ENCODE results near the gene SLC22A14.
"Not testable (repeated sequence)": the region's sequence is repeated elsewhere in the genome, so short reads cannot be mapped to it uniquely, and the experiment has no call there.

SLC22A14 gene

DNA sequence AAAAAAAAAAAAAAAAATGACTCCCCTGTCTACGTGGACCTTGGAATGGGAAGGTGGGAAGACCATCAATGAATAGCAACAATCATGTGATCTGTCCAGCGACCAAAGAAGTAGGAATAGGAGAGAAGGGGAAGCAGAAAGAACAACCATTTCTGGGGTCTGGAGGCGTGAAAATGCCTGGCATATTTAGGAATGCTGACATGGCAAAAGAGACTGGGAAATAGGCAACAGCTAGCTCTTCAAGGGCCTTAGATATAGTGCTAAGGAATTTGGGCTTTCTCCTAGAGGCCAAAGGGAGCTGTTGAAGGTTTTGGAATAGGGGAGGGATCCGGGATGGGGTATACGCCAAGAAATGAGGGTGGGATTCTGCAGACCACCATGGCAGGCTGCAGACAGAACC lies 10.5 kb upstream of the SLC22A14 start:
- no peak for DNase-seq (ENCODE audit: low read depth)

- no peak for DNase-seq (ENCODE audit: low read depth)
Measured at GRCh38 chr3:38274864-38275649, 7.0 kb upstream of the SLC22A14 start.

DNA sequence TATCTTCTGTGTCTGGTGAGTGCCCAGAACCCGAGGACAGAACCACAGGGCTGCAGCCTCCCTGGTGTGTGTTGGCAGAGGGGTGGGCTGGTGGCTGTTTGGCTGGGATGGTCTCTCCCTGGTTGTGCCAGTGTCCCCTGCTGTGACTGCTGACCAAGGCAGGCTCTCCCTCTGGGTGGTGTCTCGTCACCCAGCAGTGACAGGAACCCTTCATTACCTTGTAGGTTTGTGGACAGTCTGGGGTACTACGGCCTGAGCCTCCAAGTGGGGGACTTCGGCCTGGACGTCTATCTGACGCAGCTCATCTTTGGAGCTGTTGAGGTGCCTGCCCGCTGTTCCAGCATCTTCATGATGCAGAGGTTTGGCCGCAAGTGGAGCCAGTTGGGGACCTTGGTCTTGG lies 6.4 kb upstream of the SLC22A14 start:
- DNase-seq (ENCODE audit: low read depth), result no peak

DNA sequence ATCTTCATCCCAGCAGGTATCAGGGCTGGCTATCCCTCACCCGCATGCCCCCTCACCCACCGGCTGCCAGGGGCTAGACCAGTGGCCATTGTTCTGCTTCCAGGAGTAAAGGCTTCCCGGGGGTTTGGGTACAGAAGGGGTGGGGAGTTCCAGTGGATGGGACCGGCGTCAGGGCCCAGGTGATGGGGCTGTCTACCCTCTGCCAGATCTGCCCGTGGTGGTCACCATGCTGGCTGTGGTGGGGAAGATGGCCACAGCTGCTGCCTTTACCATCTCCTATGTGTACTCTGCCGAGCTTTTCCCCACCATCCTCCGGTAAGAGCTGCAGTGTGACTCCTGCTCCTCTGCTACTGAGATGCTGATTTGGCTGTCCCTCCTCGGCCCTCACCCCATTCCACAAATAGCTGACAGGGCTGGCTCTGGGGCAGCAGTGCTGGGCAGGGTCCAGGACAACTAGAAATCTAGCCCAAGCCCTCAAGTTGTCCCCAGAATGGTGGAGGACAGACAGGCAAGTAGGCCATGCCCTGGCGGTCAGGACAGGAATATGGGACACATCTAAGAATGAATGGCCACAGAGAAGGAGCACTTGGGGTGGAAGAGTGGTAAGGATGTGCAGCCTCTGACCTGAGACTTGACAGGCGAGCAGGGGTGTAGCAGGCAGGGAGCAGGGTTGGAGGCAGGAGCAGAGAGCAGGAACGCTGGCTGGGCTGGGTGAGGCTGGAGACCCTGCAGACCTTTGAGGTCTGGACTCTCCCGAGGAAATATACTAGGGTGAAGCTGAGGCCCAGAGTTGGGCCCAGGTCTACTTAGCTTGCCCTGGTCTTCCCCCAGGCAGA lies 5.8 kb upstream of the SLC22A14 start:
- DNase-seq (ENCODE audit: low read depth), result no peak

DNA sequence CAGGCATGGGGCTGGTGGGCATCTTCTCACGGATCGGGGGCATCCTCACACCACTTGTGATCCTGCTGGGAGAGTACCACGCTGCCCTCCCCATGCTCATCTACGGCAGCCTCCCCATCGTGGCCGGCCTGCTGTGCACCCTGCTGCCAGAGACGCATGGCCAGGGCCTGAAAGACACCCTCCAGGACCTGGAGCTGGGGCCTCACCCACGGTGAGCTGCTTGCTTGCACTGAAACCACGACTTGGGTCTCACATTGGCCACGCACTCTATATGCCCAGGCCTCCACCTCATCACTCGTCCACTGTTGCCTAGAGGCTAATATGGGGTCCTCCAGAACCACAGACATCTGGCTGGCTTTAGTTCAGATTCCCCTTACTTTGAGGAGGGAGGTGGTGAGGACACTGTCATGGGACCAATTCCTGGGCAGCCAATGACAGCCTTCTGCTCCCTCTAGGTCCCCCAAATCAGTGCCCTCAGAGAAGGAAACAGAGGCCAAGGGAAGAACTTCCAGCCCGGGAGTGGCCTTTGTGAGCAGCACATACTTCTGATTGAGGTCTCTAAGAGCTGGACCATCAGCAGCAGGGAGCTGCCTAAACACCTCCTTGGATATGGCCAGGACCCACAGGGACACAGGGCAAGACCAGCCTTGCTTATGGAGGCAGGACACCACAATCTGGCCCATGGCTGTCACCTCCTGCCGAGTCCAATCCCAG lies 5.0 kb upstream of the SLC22A14 start:
- DNase-seq (ENCODE audit: low read depth), result no peak

DNA sequence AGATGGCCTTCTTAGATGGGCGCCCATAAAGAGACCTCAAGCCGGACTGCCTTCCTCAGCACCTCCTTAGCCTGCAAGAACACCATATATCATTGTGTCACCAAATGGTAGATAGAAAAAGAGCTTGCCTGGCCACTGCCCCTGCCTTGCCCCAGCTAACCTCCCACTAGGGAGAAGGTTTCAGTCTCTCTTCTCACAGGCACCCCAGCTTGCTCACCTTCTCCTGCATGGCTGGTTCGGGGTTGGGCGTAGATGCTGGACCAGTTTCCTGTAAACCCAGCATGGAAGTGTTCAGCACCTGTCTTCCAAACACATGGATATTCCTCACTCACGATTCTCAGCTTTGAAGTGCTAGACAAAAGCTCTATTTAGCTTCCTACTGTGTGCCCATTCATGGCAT lies 3.3 kb upstream of the SLC22A14 start:
- DNase-seq (ENCODE audit: low read depth), result no peak

DNA sequence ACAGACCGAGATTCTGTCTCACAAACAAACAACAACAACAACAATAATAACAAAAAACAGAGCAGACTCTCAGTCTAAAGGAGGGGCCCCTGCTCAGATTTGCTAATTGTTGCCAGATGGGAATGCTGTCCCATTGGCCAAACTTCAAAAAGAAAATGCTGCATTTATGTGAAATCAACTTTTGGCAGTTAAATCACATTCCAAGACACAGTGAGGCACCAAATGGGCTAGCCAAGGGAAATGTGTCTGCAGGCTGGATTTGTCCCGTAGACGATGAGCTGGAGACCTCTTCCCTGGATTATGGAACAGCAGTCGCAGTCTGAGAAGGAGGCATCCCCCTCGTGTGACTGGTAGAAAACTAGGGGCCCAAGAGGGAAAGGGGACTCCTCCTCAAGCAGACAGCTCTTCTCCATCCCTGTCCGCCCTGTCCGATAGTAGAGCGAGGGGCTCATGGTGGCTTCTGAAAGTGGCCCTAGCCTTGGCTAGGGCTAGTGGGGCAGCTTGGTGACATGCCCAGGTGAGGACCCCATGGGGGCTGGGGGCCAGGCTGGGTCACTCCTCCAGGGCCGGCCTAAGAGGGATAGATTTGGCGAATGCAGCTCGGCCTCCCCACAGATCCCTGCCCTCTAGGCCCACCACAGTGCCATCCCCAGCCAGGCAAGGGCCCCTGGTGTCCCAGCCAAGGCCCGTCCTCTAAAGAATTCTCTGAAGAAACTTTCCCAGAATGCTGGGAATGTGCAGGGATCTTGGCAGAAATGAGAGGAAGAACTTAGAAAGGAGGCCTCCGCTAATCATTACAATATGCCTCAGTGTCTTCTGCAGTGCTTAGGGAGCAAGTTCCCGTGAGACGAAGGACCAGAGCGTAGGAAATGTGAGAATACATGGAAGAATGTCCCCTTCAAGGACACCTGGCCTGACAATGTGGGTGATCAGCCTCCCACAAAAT lies 2.0 kb downstream of the SLC22A14 start:
- DNase-seq (ENCODE audit: low read depth), result peak; percentile 45

DNA sequence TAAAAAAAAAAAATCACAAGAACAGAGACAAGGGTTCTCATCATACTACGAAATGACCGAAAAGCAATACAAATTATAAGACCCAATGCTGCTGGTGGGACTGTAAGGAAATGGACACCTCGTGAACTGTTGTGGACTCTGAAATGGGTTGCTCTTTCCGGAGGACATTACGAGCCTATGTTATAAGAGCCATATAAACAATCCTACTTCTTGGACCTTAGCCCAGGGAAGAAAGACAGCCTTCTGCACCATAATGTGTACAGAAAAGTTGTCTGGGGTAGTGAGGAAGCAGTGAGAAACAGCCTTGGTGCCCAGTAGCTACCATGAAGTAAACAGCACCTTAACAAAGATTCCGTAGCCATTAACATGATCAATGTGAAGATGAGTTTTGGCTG lies 2.7 kb downstream of the SLC22A14 start:
- peak; percentile 11 for DNase-seq (ENCODE audit: low read depth)

DNA sequence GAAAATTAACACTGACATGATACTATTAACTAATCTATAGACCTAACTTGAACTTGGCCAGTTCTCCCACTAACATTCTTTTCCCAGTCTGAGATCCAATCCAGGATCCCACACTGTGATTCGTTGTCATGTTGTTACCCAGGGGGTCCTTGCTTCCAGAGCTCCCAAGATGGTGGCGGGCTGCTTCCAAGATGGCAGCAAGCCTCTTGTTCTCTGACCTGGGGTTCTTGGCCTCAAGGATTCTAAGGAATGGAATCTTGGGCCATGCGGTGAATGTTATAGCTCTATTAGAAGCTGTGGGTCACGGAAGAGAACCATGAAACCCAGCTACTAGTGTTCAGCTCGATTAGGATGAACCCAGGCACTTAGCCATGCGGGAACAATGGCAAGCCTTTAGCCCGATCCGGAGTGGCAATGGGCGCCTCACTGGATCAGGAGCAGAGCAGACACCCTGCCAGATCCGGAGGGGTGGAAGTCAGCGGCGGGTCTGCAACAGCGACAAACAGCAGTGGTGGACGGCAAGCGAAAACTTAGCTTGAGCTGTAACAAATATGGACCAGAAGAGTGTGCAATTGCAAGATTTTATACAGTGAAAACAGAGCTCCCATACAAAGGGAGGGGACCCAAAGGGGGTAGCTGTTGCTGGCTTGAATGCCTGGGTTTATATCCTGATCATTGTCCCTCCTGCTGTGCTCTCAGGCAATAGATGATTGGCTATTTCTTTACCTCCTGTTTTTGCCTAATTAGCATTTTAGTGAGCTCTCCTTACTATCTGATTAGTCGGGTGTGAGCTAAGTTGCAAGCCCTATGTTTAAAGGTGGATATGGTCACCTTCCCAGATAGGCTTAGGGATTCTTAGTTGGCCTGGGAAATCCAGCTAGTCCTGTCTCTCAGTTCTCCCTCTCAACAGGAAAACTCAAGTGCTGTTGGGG lies 7.5 kb downstream of the SLC22A14 start:
- not testable (repeated sequence) for DNase-seq (ENCODE audit: low read depth)

DNA sequence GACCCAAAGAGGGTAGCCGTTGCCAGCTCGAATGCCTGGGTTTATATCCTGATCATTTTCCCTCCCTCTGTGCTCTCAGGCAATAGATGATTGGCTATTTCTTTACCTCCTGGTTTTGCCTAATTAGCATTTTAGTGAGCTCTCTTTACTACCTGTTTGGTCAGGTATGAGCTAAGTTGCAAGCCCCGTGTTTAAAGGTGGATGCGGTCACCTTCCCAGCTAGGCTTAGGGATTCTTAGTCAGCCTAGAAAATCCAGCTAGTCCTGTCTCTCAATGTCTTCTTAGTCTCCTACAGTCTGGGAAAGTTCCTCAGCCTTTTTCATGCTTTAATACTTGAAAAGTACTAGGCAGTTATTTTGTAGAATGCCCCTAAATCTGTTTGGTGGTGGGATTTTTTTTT lies 15.0 kb downstream of the SLC22A14 start:
- DNase-seq (ENCODE audit: low read depth), result not testable (repeated sequence)

DNA sequence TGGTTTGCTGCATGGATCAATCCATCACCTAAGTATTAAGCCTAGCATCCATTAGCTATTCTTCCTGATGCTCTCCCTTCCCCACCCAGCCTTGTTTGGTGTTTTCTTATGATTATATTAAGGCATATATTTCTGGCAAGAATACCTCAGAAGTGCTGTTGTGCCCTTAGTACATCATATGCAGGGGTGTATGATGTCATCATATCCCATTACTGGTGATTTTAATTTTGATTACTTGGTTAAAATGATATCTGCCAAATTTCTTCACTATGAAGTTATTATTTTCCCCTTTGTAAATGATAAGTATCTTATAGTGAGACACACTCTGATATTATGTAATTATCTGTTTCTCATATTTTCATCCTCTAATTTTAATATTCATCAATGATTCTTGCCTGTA lies 15.4 kb downstream of the SLC22A14 start:
- no peak for DNase-seq (ENCODE audit: low read depth)

DNA sequence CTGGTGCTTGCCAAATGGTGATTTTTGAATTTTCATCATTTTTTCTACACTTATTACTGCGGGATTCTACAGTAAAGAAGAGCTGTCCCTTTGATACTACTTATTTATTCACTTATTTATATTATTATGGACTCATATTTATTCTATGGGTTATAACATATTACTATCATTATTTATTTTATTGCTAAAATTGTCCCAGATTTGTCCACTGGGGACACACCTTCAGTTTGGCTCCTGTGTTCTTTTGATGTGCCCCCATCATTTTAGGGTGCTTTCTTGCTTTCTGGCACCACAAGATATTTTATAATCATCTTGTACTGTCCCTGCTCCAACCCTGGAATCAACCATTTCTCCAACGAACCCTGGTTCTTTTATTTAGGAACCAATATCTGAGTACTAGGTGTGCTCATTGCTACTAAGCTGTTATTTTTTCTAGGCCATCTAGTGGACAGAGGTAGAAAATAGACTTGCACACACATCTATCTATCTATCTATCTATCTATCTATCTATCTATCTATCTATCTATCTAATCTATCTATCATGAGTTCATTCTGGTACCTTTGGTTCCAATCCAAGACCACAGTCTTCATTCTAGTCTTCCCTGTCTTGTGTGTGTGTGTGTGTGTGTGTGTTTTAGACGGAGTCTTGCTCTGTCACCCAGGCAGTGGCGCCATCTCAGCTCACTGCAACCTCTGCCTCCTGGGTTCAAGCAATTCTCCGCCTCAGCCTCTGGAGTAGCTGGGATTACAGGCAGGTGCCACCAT lies 16.0 kb downstream of the SLC22A14 start:
- peak; percentile 45 for DNase-seq (ENCODE audit: low read depth)

- DNase-seq (ENCODE audit: low read depth), result no peak
Measured at GRCh38 chr3:38306941-38307340, 24.8 kb downstream of the SLC22A14 start.

GRCh38 chr3:38307599-38307998 lies 25.5 kb downstream of the SLC22A14 start:
- no peak for DNase-seq (ENCODE audit: low read depth)

- no peak for DNase-seq (ENCODE audit: low read depth)
Measured at GRCh38 chr3:38308456-38308855, 26.4 kb downstream of the SLC22A14 start.

DNA sequence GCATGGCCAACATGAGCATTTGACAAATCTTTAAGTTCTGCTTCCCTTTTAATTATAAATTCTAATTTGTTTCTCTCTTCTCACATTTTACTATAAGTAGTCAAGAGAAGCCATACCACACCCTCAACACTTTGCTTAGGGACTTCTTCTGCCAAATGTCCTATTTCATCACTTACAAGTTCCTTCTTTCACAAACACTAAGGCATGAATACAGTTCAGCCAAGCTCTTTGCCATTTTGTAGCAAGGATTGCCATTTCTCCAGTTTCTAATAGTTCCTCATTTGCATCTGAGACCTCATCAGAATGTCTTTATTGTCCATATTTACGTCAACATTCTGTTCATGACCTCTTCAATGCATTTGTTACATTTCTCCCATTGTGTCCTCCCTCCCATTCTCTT lies 29.4 kb downstream of the SLC22A14 start:
- DNase-seq (ENCODE audit: low read depth), result no peak

DNA sequence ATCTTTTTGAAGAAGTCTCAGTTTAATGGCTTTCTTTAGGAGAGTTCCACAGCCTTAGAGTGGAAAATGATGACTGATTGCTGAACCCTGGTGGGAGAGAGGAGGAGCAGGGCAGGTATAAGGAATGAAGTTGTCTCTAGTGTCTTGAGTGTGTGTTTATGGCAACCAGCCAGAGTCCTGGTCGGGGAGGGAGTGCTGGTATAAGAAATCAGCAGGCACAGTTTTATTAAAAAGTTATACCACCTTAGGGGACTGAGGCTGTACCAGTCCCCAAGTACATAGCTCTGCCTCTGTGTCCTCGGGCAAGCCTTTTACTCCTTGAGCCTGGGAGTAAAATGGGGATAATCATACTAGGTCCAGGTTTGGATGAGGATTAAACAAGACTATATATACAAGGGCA lies 29.8 kb downstream of the SLC22A14 start:
- no peak for DNase-seq (ENCODE audit: low read depth)

DNA sequence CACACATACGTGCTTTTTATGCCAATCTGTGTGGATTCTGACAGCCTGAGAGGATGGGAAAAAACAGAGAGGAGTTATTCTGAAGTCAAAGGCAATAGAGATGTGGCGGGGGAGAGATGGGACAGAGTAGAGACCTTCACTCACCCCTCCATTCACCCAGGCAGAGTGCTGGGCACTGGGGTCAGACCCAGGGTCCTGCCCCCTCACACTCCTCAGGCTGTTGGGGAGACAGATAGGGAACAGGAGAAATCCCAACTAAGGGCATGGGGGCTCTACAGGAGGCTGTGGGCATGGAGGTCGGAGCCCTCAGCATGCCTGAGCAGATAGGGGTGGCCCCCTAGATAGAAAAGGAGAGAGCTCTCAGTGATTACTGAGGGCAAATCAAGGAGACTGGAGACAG lies 30.3 kb downstream of the SLC22A14 start:
- DNase-seq (ENCODE audit: low read depth), result no peak

- DNase-seq (ENCODE audit: low read depth), result no peak
Measured at GRCh38 chr3:38313263-38313662, 31.2 kb downstream of the SLC22A14 start.

GRCh38 chr3:38313695-38314094 lies 31.6 kb downstream of the SLC22A14 start:
- DNase-seq (ENCODE audit: low read depth), result no peak
